GM20431 (cell line): ENCODE measurements around the gene TANC2.
"Not testable (repeated sequence)": the region's sequence is repeated elsewhere in the genome, so short reads cannot be mapped to it uniquely, and the experiment has no call there.

Experiments
- in situ Hi-C: fragments of 300-500 bp; cut with MseI, MboI; formaldehyde crosslinking; loops from one replicate; pipeline ENCODE4 v1.15.0; 2020; ENCODE audit warnings: low sequenced_read_pairs; ENCODE audit not compliant: unreplicated experiment

Gene TANC2

GRCh38 chr17:62955841-62956352 lies 10.1 kb upstream of the TANC2 start:
- in situ Hi-C loops = loop anchor here (25.0 kb wide), 1 partner anchor 244 kb away; no protein-coding TSS in a partner anchor

GRCh38 chr17:62963296-62963695 lies 2.7 kb upstream of the TANC2 start:
- in situ Hi-C loops = loop anchor here (25.0 kb wide), 1 partner anchor 251 kb away; no protein-coding TSS in a partner anchor

DNA sequence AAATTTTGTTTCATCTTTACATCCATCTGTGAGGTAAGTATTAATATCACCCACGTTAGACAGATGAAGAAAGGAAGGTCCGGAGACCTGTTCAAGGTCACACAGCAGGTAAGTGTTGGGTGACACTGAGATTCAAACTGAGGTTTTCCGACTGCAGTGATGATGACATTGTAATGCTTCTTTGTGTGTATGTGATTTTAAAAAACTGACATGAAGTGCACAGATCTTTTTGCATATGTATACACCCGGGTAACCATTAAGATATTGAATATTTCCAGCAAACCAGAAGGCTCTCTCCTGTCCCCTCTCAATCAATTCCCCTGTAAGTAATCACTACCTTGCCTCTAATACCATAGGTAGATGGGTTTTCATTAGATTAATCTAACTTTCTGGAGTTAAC lies 1.5 kb upstream of the TANC2 start:
- in situ Hi-C loops = loop anchor here (25.0 kb wide), 1 partner anchor 252 kb away; no protein-coding TSS in a partner anchor

DNA sequence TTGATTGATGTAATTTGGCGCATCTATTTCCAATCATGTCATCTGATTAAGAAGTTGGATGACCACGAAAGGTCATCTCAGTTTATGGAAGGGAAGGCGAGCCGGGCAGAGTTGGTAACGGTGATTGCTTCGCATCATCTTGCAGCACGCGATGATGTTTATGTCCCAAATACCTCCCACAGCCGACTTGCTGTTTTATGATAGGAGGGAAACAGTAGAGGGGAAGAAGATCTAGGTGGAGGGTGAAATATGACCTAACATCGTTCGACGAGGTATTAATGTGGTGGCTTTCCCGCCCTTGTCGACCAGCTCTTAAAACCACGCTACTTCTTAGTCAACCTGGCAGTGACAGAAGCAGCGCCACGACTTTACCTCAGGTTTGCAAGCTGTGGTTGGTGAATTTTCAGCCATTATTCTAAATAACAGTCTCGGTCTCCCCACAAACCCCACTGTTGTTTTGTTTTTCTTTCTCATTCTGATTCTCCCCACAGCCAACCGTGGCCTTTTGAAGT lies 805 bp upstream of the TANC2 start:
- in situ Hi-C loops = loop anchor here (25.0 kb wide), 1 partner anchor 253 kb away; no protein-coding TSS in a partner anchor

DNA sequence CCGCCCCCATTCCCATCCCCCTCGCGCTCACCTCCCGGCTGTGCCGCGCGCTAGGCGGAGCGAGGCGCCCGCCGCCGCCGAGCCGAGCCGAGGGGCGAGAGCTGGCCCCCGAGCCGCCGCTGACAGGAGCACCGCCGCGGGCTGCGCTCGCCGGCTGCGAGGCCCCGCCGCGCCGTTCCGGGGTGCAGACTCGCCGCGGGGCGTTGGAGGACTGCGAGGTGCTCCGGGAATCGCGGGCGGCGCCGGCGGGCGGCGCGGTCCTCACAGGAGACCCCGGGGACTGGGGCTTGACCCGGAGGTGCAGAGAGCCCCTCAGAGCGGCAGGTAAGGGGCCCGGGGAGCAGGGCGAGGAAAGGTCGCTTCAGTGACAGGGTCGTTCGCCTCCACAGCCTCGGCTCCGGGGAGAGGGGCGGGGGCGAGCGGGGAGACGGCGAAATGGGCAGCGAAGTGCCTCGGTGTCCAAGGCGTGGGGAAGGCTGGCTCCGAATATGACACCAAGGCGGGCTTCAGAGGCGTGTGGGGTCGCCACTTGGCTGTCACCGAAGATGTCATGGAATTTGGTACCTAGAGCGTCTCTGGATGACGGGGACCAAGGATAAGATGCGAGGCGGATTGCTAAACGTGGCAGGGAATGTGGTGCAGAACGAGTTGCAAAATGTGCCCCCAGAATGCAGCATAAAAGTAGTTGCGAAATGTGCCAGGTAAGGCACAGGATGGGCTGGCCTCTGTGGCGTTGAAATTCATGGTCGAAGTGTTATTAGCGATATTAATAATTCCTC lies 580 bp downstream of the TANC2 start:
- in situ Hi-C loops = loop anchor here (25.0 kb wide), 1 partner anchor 254 kb away; no protein-coding TSS in a partner anchor

- in situ Hi-C loops = loop anchor here (25.0 kb wide), 1 partner anchor 255 kb away; no protein-coding TSS in a partner anchor
Observed at GRCh38 chr17:62967205-62967529, 1.1 kb downstream of the TANC2 start.

DNA sequence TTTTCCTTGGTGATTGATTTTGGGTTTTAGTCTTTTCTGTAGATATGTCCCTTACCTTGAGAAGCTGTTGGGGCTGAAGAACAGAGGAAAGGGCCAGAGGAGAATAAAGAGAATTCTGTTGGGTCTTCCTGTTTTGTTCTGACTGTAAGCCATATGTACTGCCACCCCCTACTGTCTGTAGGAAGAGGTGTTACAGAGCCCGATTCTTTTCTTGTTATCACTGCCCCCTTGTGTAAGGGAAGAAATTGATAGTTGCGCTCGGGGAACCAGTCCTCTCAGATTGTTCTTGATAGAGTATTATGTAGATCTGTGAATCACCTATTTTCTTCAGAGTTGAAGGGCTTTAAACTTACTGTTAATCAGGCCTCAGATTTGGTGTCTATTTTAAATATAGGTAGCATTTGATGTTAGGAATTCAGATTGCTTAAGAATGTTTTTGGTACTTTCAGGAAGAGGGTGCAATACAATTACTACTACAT lies 2.4 kb downstream of the TANC2 start:
- in situ Hi-C loops = loop anchor here (25.0 kb wide), 1 partner anchor 256 kb away; no protein-coding TSS in a partner anchor

- in situ Hi-C loops = loop anchor here (25.0 kb wide), 1 partner anchor 258 kb away; no protein-coding TSS in a partner anchor
Observed at GRCh38 chr17:62970610-62971009, 4.6 kb downstream of the TANC2 start.

DNA sequence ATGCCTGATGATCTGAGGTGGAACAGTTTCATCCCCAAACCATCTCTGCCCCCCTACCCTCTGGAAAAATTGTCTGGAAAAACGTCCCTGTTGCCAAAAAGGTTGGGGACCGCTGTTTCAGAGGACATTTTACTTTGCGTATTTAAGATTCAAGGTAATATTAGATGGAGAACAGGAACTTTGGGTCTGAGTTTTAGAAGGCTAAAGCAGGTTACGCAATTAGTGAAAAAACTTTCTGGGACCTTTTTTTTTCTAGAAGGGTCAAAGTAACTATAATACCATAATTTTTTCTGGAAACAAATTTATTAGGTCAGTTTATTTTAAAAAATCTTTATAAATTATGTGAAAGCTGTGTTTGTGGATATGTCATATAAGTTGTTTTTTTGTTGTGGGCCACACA lies 5.8 kb downstream of the TANC2 start:
- in situ Hi-C loops = loop anchor here (25.0 kb wide), 1 partner anchor 260 kb away; no protein-coding TSS in a partner anchor

GRCh38 chr17:62974788-62975187 lies 8.8 kb downstream of the TANC2 start:
- in situ Hi-C loops = loop anchor here (25.0 kb wide), 1 partner anchor 262 kb away; no protein-coding TSS in a partner anchor

DNA sequence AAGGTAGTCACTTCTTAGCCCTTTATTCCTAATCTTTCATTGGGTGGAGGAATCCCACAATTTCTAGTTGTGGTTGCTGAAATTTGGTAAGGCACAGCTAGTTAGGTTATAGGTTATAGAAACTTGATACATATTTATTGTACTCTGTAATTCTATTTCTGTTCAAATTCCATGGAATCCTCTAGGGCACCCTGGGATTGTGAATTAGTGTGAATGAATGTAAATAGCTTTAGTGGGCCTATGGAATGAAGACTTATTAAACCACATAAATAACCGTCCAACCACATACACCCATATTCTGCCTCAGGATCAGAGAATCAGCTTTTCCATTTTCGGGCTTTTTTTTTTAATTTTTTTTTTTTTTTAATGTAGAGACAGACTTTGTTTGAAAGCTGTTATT lies 9.2 kb downstream of the TANC2 start:
- in situ Hi-C loops = no loop called here

GRCh38 chr17:62976643-62977231 lies 10.7 kb downstream of the TANC2 start:
- in situ Hi-C loops = not testable (repeated sequence)

DNA sequence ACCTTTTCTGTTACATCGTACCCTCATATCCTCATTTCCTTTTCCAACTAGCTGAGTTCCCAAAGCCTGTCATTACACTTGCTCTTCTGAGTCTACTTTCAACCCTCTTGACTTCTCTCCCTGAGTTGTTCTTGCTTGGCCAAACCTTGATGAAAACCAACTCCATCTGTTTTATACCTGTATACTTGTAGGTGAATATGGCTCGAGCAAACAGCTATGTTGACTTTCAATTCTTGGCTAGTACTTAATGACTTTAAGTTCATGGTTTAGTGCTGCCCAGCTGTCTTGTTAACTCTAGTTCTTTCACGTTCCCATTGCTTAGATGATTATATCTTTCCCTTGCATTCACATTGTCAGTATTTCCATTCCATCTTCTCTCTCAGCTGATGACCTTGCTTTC lies 14.8 kb downstream of the TANC2 start:
- in situ Hi-C loops = no loop called here

DNA sequence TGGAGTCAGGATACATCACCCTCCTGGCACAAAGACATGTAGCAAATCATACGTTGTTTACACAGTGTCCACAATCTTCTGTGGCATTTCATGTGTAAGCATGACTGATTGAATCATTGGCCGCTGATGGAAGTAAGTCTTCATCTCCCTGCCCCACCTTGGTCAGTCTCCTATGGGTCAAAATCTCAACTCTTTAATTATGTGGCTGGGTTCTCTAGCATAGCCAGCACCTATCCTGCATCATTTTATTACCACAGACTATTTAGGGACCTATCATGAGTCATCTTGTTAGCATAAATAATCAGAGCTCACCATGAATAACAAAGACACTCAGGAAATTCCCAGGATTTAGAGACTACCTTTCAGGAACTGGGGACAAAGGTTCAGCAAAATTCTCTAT lies 15.9 kb downstream of the TANC2 start:
- in situ Hi-C loops = no loop called here

DNA sequence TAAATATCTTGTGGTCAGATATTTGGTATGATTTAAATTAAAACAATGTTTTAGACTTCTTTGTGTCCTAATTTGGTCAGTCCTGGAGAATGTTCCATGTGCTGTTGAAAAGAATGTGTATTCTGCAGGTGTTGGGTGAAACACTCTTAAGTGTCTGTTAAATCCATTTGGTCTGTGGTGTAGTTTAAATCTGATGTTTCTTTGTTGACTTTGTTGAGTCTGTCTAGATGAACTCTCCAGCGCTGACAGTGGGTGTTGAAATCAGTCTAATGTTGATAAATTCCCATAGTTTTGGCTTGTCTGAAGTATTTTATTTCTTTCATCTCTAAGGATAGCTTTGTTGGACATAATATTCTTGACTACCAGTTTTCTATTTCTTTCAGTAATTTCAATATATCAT lies 18.8 kb downstream of the TANC2 start:
- in situ Hi-C loops = no loop called here

GRCh38 chr17:62986549-62986948 lies 20.5 kb downstream of the TANC2 start:
- in situ Hi-C loops = no loop called here

GRCh38 chr17:62987136-62987535 lies 21.1 kb downstream of the TANC2 start:
- in situ Hi-C loops = no loop called here

GRCh38 chr17:62989501-62989900 lies 23.5 kb downstream of the TANC2 start:
- in situ Hi-C loops = no loop called here

GRCh38 chr17:62994931-62995330 lies 28.9 kb downstream of the TANC2 start:
- in situ Hi-C loops = no loop called here

- in situ Hi-C loops = no loop called here
Observed at GRCh38 chr17:62995377-62995885, 29.4 kb downstream of the TANC2 start.
